ENCODE measurements around the gene VASH2. TPM values are rescaled to one million over a fixed set of nuclear protein-coding genes. Genes with fewer than 3 reads are reported as not detected.

VASH2 gene
- total and polyA plus RNA-seq, 2 of the 4 experiments (the other 2 are of a cell fraction) = 0.90 to 1.2 TPM

- TF ChIP-seq CEBPB (IDR thresholded peaks at IDR 0.05; ENCODE audit: low read depth, low read length) (no peak), BHLHE40 (IDR thresholded peaks at IDR 0.05; ENCODE audit: low read depth, low read length) (peak; percentile 57; the same call in 1 of the 2 replicates), MAFK (IDR thresholded peaks at IDR 0.05; ENCODE audit: low read depth, low read length) (no peak), RCOR1 (IDR thresholded peaks at IDR 0.05; ENCODE audit: insufficient replicate concordance, low read length) (no peak)
Observed at GRCh38 chr1:212950243-212951125, at the start of gene VASH2 (continued).

DNA sequence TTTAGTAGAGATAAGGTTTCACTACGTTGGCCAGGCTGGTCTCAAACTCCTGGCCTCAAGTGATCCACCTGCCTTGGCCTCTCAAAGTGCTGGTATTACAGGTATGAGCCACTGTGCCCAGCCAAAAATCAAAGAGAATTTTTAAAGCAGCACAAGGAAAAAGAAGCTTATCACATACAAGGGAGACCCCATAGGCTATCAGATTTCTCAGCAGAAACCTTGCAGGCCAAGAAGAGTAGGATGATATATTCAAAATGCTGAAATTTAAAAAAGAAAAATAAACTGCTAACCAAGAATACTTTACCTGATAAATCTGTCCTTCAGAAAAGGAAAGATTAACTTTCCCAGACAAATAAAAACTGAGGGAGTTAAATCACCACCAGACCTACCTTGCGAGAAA lies 49.1 kb upstream of the VASH2 start:
- H2BK15ac ChIP-seq (ENCODE audit: low read depth, low read length) = no peak overlapping the region
- H4K20me1 ChIP-seq (ENCODE audit: insufficient read depth, low read length) = no peaks in the 10 kb centered on the region
- in situ Hi-C loops (cut with MboI; ENCODE audit: low sequenced_read_pairs) (no loop called here), intact Hi-C loops (cut with micrococcal nuclease) (no loop called here), dilution Hi-C loops (cut with HindIII; ENCODE audit: low sequenced_read_pairs, unreplicated experiment) (no loop called here)
- no peak overlapping the region for H3K14ac ChIP-seq (replicated peaks; ENCODE audit: low read depth, low read length)
- no peak overlapping the region for H4K5ac ChIP-seq (ENCODE audit: low read depth, low read length)
- TF ChIP-seq NFE2L2 (IDR thresholded peaks at IDR 0.05; ENCODE audit: low read depth, low read length) = no peak
- no peak for TF ChIP-seq RFX5 (IDR thresholded peaks at IDR 0.05; ENCODE audit: low read depth, low read length)
- TF ChIP-seq BHLHE40 (IDR thresholded peaks at IDR 0.05; ENCODE audit: low read depth, low read length) = no peak
- no peak for TF ChIP-seq SMC3 (IDR thresholded peaks at IDR 0.05; ENCODE audit: low read depth, low read length)
- TF ChIP-seq ELK1 (IDR thresholded peaks at IDR 0.05; ENCODE audit: borderline replicate concordance, low read depth, low read length) = no peak
- no peak for TF ChIP-seq MXI1 (IDR thresholded peaks at IDR 0.05; ENCODE audit: borderline replicate concordance, low read depth, low read length)
- no peak for TF ChIP-seq RAD21 (IDR thresholded peaks at IDR 0.05; ENCODE audit: low read length)
- TF ChIP-seq RCOR1 (IDR thresholded peaks at IDR 0.05; ENCODE audit: insufficient replicate concordance, low read length) = no peak
- TF ChIP-seq CEBPB (IDR thresholded peaks at IDR 0.05; ENCODE audit: low read depth, low read length) = no peak
- no peak for TF ChIP-seq FOS (IDR thresholded peaks at IDR 0.05; ENCODE audit: low read depth, low read length)
- TF ChIP-seq MAFK (IDR thresholded peaks at IDR 0.05; ENCODE audit: low read depth, low read length) = no peak
- no peak for TF ChIP-seq CTCF (conservative IDR thresholded peaks at IDR 0.05; ENCODE audit: low read depth, low read length)
- H2BK20ac ChIP-seq (ENCODE audit: low read depth, low read length) = no peak overlapping the region
- H3K9ac ChIP-seq (ENCODE audit: low read depth, low read length) = no peak overlapping the region
- WGBS, 2 experiments (ENCODE audit: extremely low coverage in 2 of 2, insufficient read length in 1 of 2) = no CpG with 5 or more reads among the region's 2 CpGs
- H2AK9ac ChIP-seq (replicated peaks; ENCODE audit: low read depth, low read length, poor library complexity) = no peak overlapping the region
- H2BK5ac ChIP-seq (ENCODE audit: low read depth, low read length, poor library complexity, severe bottlenecking) = no peak overlapping the region
- H3K27ac ChIP-seq (ENCODE audit: insufficient read depth, low read length) = no peak overlapping the region
- H3K4me1 ChIP-seq (ENCODE audit: control insufficient read depth, insufficient read depth, low read length) = no peaks in the 10 kb centered on the region
- no peaks in the 10 kb centered on the region for H3K9me1 ChIP-seq (ENCODE audit: insufficient read depth, low read length)
- no peak overlapping the region for H4K91ac ChIP-seq (ENCODE audit: insufficient read depth, low read depth, low read length)
- H2BK120ac ChIP-seq (ENCODE audit: low read depth, low read length) = no peak overlapping the region
- H3K79me1 ChIP-seq (ENCODE audit: low read depth in 1 of 2, low read length in 2 of 2) = no peaks in the 10 kb centered on the region
- H3K18ac ChIP-seq (ENCODE audit: low read depth, low read length) = no peak overlapping the region
- no peak overlapping the region for H2AK5ac ChIP-seq (ENCODE audit: low read depth, low read length)
- DNase-seq = no peak
- BruUV-seq (replicated peaks) = no TSS peak
- no peak overlapping the region for H2AFZ ChIP-seq (replicated peaks; ENCODE audit: low read length, poor library complexity)
- no peak overlapping the region for H3K56ac ChIP-seq (ENCODE audit: extremely low read depth, insufficient read depth, low read length)
- POLR2A ChIA-PET (ENCODE audit: unreplicated experiment) = no interaction called here
- H4K8ac ChIP-seq (ENCODE audit: low read depth in 2 of 2, low read length in 2 of 2) = no peak overlapping the region
- CTCF ChIA-PET = interaction anchor here (0.5 to 0.7 kb wide), 2 partner anchors 14 to 44 kb away, joined by 5 to 6 read pairs; no protein-coding TSS in a partner anchor
- peaks cover 9% of the 10 kb centered on the region for H3K36me3 ChIP-seq (ENCODE audit: control insufficient read depth, insufficient read depth, low read length)
- H3K4ac ChIP-seq (ENCODE audit: low read depth, low read length) = no peak overlapping the region
- no peaks in the 10 kb centered on the region for H3K27me3 ChIP-seq (ENCODE audit: control insufficient read depth, insufficient read depth, low read length)
- H3K9me3 ChIP-seq (ENCODE audit: control insufficient read depth, insufficient read depth, low read length) = peaks cover 10% of the 10 kb centered on the region
- H3K4me2 ChIP-seq (ENCODE audit: low read depth, low read length) = no peak overlapping the region
- no peak overlapping the region for H3K4me3 ChIP-seq (ENCODE audit: insufficient read depth, low read depth, low read length)
- H3K23ac ChIP-seq (ENCODE audit: low read depth, low read length) = no peak overlapping the region
- no peak for ATAC-seq (ENCODE audit: low read depth)
